Measurements from ENCODE around the gene YJU2.
"Not testable (repeated sequence)": the region's sequence is repeated elsewhere in the genome, so short reads cannot be mapped to it uniquely, and the experiment has no call there.

The YJU2 gene

GRCh38 chr19:4246767-4247593 lies at the start of gene YJU2:
YJU2 (plus strand) TSS chr19:4247080; CDS start chr19:4247147, 67 bp downstream.
- peak; percentile 98 for DNase-seq

GRCh38 chr19:4197228-4197624 lies 49.7 kb upstream of the YJU2 start:
- no peak for DNase-seq

GRCh38 chr19:4197625-4198466 lies 49.0 kb upstream of the YJU2 start:
- no peak for DNase-seq

- DNase-seq: no peak
Measured at GRCh38 chr19:4198467-4199126, 48.3 kb upstream of the YJU2 start.

GRCh38 chr19:4199699-4200293 lies 47.1 kb upstream of the YJU2 start:
- DNase-seq: no peak

GRCh38 chr19:4200940-4201542 lies 45.8 kb upstream of the YJU2 start:
- DNase-seq: no peak

GRCh38 chr19:4201798-4202197 lies 45.1 kb upstream of the YJU2 start:
- no peak for DNase-seq

GRCh38 chr19:4206818-4207484 lies 39.9 kb upstream of the YJU2 start:
- no peak for DNase-seq

GRCh38 chr19:4208385-4209094 lies 38.3 kb upstream of the YJU2 start:
- no peak for DNase-seq

- DNase-seq: no peak
Measured at GRCh38 chr19:4210166-4210731, 36.6 kb upstream of the YJU2 start.

GRCh38 chr19:4213116-4213515 lies 33.8 kb upstream of the YJU2 start:
- no peak for DNase-seq

- no peak for DNase-seq
Measured at GRCh38 chr19:4215807-4216206, 31.1 kb upstream of the YJU2 start.

- no peak for DNase-seq
Measured at GRCh38 chr19:4216846-4217245, 30.0 kb upstream of the YJU2 start.

GRCh38 chr19:4217429-4218264 lies 29.2 kb upstream of the YJU2 start:
- DNase-seq: no peak

GRCh38 chr19:4218523-4218922 lies 28.4 kb upstream of the YJU2 start:
- not testable (repeated sequence) for DNase-seq

- DNase-seq: no peak
Measured at GRCh38 chr19:4220188-4220587, 26.7 kb upstream of the YJU2 start.

- DNase-seq: peak; percentile 49
Measured at GRCh38 chr19:4224470-4224869, 22.4 kb upstream of the YJU2 start.

- DNase-seq: no peak
Measured at GRCh38 chr19:4225885-4226284, 21.0 kb upstream of the YJU2 start.

- no peak for DNase-seq
Measured at GRCh38 chr19:4227771-4228170, 19.1 kb upstream of the YJU2 start.

GRCh38 chr19:4228765-4229178 lies 18.1 kb upstream of the YJU2 start:
- DNase-seq: no peak

Data from right hindlimb (tissue), 1 donor.